Testis (tissue), 3 donors: ENCODE data around the gene ATP1A1. TPM values are rescaled to one million over a fixed set of nuclear protein-coding genes. Genes with fewer than 3 reads are reported as not detected.

ENCODE experiments used
- DNase-seq: peaks from one replicate; pipeline ENCODE4 v3.0.0-alpha.2; 2019
- H3K27ac ChIP-seq, 2 donors: fragments of 200-600 bp; sonication (generic); one replicate each; pipeline ENCODE4 v1.5.1; 2019
- H3K27me3 ChIP-seq: fragments of 200-600 bp; sonication (generic); one replicate; pipeline ENCODE4 v1.5.1; 2019
- H3K36me3 ChIP-seq: fragments of 200-600 bp; sonication (generic); one replicate; pipeline ENCODE4 v1.5.1; 2017; ENCODE audit warnings: low read depth; ENCODE audit errors: missing control alignments
- H3K4me1 ChIP-seq: fragments of 200-600 bp; sonication (generic); one replicate; pipeline ENCODE4 v1.5.1; 2019
- H3K4me3 ChIP-seq, 2 donors: fragments of 200-600 bp; sonication (generic); one replicate each; pipeline ENCODE4 v1.5.1; 2017 to 2019
- H3K9me3 ChIP-seq: fragments of 200-600 bp; sonication (generic); one replicate; pipeline ENCODE4 v1.5.1; 2017
- POLR2A ChIP-seq: fragments of 450-650 bp; IDR thresholded peaks from one replicate; pipeline ENCODE4 v1.6.1; 2017; ENCODE audit warnings: antibody characterized with exemption, mild to moderate bottlenecking, moderate library complexity
- WGBS, 2 donors: methylation state at CpG; one replicate each; pipeline ENCODE4 v1.1.5; 2018; 5-methylcytosine and 5-hydroxymethylcytosine counted together
- intact Hi-C: fragments of 100-400 bp; cut with DNase I; formaldehyde crosslinking; loops from one replicate; pipeline ENCODE4 v1.15.1; 2023; ENCODE audit warnings: low total_unique reads
- polyA plus RNA-seq: library from polyadenylated mRNA; stranded (reverse); fragments of 350-450 nt; fragmentation: Illumina TruSeq; extraction: RNeasy Lipid Tissue Mini Kit (QIAGEN cat#74804); gene quantifications from one replicate; pipeline ENCODE4 v1.2.3, GENCODE V29; 2014; ENCODE audit warnings: low read depth, low replicate concordance; ENCODE audit not compliant: insufficient read depth
- total RNA-seq, 2 donors: library from RNA; depleted of rRNA; stranded (reverse); fragments of >200 nt; gene quantifications; one replicate each; pipeline ENCODE4 v1.2.3, GENCODE V29; 2016
- TF ChIP-seq, protein P1 (sequence below), 3 experiments: fragments of 450-650 bp in 2 of 3; fragments of 200-600 bp in 1 of 3; sonication (generic) in 1 of 3; IDR thresholded peaks; one replicate each; pipeline ENCODE4 v1.5.1; 2016 to 2019; ENCODE audit warnings: antibody characterized with exemption in 3 of 3, mild to moderate bottlenecking in 2 of 3, moderate library complexity in 1 of 3

Gene ATP1A1
- total and polyA plus RNA-seq, 3 donors from 2014 or later = 394 to 561 (median 444) TPM

DNA sequence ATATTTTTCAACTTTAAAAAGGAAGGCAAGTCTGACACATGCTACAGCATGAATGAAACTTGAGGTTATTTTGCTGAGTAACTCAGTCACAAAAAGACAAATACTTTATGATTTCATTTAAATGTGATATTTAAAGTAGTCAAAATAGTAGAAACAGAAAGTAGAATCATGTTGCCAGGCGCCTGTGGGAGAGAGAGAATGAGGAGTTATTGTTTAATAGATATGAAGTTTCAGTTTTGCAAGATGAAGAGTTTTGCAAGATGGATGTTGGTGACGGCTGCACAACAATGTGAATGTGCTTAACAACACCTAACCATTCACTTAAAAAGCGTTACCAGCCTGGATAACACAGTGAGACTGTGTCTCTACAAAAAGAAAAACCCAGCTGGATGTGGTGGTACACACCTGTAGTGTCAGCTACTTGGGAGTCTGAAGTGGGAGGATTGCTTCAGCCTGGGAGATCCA, 20.7 kb upstream of the ATP1A1 start:
- DNase-seq = no peak
- WGBS, 2 donors = 68 to 76% methylated on average over 3 of the region's 3 CpGs
- H3K27ac ChIP-seq = no peak overlapping the region
- no peak for TF ChIP-seq POLR2A
- TF ChIP-seq, protein P1, sequence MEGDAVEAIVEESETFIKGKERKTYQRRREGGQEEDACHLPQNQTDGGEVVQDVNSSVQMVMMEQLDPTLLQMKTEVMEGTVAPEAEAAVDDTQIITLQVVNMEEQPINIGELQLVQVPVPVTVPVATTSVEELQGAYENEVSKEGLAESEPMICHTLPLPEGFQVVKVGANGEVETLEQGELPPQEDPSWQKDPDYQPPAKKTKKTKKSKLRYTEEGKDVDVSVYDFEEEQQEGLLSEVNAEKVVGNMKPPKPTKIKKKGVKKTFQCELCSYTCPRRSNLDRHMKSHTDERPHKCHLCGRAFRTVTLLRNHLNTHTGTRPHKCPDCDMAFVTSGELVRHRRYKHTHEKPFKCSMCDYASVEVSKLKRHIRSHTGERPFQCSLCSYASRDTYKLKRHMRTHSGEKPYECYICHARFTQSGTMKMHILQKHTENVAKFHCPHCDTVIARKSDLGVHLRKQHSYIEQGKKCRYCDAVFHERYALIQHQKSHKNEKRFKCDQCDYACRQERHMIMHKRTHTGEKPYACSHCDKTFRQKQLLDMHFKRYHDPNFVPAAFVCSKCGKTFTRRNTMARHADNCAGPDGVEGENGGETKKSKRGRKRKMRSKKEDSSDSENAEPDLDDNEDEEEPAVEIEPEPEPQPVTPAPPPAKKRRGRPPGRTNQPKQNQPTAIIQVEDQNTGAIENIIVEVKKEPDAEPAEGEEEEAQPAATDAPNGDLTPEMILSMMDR (IDR thresholded peaks at IDR 0.05) = no peak
- no peaks in the 10 kb centered on the region for H3K4me1 ChIP-seq
- no peaks in the 10 kb centered on the region for H3K36me3 ChIP-seq
- no peak overlapping the region for H3K4me3 ChIP-seq
- no peaks in the 10 kb centered on the region for H3K27me3 ChIP-seq
- no peaks in the 10 kb centered on the region for H3K9me3 ChIP-seq
- intact Hi-C loops = no loop called here

DNA sequence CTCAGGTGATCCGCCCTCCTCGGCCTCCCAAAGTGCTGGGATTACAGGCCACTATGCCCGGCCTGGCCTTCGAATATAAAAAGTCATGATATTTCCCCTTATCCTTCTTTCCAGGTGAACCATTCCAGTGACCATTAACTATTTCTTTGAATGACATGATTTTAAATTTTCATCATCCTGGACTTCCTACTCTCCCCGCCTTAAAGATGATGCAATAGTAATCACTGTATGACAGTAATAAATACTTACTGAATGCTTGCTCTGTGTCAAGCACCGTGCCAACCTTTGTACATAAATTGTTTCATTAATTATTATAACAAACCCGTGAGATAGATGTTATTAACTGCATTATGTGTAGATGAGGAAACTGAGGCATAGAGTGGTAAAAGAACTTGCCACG, 19.9 kb upstream of the ATP1A1 start:
- H3K27me3 ChIP-seq = no peaks in the 10 kb centered on the region
- intact Hi-C loops = no loop called here
- TF ChIP-seq POLR2A = no peak
- TF ChIP-seq, protein P1 (IDR thresholded peaks at IDR 0.05) = no peak

DNA sequence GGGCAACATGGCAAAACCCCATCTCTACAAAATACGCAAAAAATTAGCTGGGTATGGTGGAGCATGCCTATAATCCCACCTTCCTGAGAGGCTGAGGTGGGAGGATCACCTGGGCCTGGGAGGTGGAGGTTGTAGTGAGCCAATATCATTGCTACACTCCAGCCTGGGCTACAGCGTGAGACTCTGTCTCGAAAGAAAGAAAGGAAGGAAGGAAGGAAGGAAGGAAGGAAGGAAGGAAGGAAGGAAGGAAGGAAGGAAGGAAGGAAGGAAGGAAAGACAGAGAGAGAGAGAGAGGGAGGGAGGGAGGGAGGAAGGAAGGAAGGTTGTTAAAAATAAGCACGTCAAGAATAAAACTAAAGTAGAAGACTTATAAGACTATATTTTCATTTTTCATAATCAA, 17.0 kb upstream of the ATP1A1 start:
- intact Hi-C loops = no loop called here
- Histone ChIP-seq H3K4me1 (no peaks in the 10 kb centered on the region), H3K9me3 (no peaks in the 10 kb centered on the region), H3K27me3 (no peaks in the 10 kb centered on the region), H3K27ac (no peak overlapping the region), H3K36me3 (no peaks in the 10 kb centered on the region), H3K4me3 (no peak overlapping the region)
- WGBS, 2 donors = 84 to 85% methylated on average over 4 of the region's 4 CpGs
- TF ChIP-seq POLR2A = no peak
- TF ChIP-seq, protein P1 (IDR thresholded peaks at IDR 0.05) = no peak
- no peak for DNase-seq

More for the DNA sequence above, 19.9 kb upstream of the ATP1A1 start:
- Histone ChIP-seq H3K36me3 (no peaks in the 10 kb centered on the region), H3K4me1 (no peaks in the 10 kb centered on the region), H3K27ac (no peak overlapping the region), H3K4me3 (no peak overlapping the region), H3K9me3 (no peaks in the 10 kb centered on the region)
- DNase-seq = no peak
- WGBS, 2 donors = 95 to 97% methylated on average over 8 of the region's 8 CpGs

DNA sequence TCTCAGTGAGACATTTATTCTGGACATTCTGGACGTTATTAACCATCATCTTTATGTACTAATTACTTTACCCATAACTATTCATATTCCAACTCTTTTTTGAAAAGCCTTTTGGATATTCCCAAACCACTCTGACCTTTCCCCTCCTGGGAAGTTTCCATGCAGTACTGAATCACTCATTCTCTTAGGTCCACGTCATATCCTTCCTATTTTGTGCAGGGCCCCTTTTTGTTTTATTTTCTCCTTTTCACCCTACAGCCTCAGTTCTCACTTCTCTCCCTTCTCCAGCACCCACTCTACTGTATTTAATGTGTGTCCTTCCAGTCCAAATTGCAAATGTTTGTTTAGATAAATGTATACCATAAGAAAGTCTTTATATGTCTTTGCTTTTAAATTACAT, 16.4 kb upstream of the ATP1A1 start:
- DNase-seq = no peak
- H3K36me3 ChIP-seq = no peaks in the 10 kb centered on the region
- H3K9me3 ChIP-seq = no peaks in the 10 kb centered on the region
- 47 to 54% methylated on average over 2 of the region's 2 CpGs for WGBS, 2 donors
- intact Hi-C loops = no loop called here
- H3K27me3 ChIP-seq = no peaks in the 10 kb centered on the region
- no peaks in the 10 kb centered on the region for H3K4me1 ChIP-seq
- no peak overlapping the region for H3K4me3 ChIP-seq
- no peak overlapping the region for H3K27ac ChIP-seq
- no peak for TF ChIP-seq POLR2A
- TF ChIP-seq, protein P1 (IDR thresholded peaks at IDR 0.05) = no peak

DNA sequence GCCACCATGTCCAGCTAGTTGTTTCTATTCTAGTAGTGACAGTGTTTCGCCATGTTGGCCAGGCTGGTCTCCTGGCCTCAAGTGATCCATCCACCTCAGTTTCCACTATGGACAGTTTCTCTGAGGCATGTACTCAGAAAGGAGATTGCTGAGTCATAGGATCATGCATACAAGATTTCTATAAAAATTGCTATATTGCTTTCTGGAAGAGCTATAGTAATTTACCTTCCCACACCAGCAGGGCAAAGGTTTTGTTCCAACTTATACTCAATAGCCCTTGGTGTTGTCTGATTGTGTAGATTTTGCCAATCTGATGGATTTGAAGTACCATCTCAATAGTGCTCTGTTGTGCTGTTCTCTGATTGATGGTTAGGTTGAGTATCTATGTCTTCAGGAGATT, 15.6 kb upstream of the ATP1A1 start:
- no peaks in the 10 kb centered on the region for H3K36me3 ChIP-seq
- TF ChIP-seq, protein P1 (IDR thresholded peaks at IDR 0.05) = no peak
- no peak for TF ChIP-seq POLR2A
- H3K9me3 ChIP-seq = no peaks in the 10 kb centered on the region
- no peak for DNase-seq
- H3K27me3 ChIP-seq = no peaks in the 10 kb centered on the region
- H3K27ac ChIP-seq = no peak overlapping the region
- no peaks in the 10 kb centered on the region for H3K4me1 ChIP-seq
- H3K4me3 ChIP-seq = no peak overlapping the region
- 75 to 90% methylated on average over 1 of the region's 1 CpG for WGBS, 2 donors
- intact Hi-C loops = no loop called here
